Lower leg skin (tissue), 3 donors: ENCODE measurements around the gene GSN.

Experiments
- POLR2A ChIP-seq, 2 donors: fragments of 450-650 bp; IDR thresholded peaks; one replicate each; pipeline ENCODE4 v1.6.1; 2016 to 2017; ENCODE audit warnings: antibody characterized with exemption in 2 of 2, mild to moderate bottlenecking in 1 of 2, moderate library complexity in 1 of 2
- TF ChIP-seq, protein P1 (sequence below), 3 donors: fragments of 450-650 bp; IDR thresholded peaks; one replicate each; pipeline ENCODE4 v1.5.1; 2016; ENCODE audit warnings: antibody characterized with exemption in 3 of 3, mild to moderate bottlenecking in 3 of 3, moderate library complexity in 2 of 3

DNA sequence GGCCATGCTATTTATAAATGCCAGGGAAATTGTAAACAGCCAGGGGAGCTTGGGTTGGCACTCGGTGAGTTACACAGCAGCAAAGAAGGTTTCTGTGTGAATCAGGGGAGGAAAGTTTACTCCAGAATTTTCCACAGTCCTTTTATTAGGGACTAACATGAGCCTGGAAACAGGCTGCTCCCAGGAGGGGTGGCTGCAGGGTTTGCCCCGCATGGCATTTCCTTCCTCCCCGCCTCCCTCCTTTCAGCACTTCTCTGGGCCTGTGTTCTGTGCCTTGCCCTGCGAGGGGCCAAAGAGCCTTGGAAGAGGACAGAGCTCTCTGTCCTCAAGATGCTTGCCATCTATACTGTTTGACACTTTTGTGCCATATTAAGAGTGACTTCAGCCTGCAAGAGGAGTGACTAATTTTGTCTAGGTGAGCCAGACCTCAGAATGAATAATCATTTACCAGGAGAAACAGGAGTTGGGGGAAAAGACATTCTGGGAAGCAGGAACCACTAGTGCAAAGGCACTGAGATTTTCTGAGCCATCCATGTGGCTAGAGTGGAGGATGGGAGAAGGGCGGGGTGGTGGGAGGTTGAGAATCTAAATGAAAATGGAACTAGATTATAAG, 1.8 kb downstream of the GSN start:
- no peak for TF ChIP-seq POLR2A (IDR thresholded peaks at IDR 0.05)
- TF ChIP-seq, protein P1, sequence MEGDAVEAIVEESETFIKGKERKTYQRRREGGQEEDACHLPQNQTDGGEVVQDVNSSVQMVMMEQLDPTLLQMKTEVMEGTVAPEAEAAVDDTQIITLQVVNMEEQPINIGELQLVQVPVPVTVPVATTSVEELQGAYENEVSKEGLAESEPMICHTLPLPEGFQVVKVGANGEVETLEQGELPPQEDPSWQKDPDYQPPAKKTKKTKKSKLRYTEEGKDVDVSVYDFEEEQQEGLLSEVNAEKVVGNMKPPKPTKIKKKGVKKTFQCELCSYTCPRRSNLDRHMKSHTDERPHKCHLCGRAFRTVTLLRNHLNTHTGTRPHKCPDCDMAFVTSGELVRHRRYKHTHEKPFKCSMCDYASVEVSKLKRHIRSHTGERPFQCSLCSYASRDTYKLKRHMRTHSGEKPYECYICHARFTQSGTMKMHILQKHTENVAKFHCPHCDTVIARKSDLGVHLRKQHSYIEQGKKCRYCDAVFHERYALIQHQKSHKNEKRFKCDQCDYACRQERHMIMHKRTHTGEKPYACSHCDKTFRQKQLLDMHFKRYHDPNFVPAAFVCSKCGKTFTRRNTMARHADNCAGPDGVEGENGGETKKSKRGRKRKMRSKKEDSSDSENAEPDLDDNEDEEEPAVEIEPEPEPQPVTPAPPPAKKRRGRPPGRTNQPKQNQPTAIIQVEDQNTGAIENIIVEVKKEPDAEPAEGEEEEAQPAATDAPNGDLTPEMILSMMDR (IDR thresholded peaks at IDR 0.05) = no peak
